NCI-H1105 (cell line): Measurements from ENCODE around the gene TMEM131.

Experiments used
- DNase-seq: peaks from one replicate; lab custom pipeline; 2025; lab: John Stamatoyannopoulos, UW

Gene TMEM131

GRCh38 chr2:97806738-97807618, 188.8 kb downstream of the TMEM131 start:
- peak; percentile 42 for DNase-seq

GRCh38 chr2:97805776-97806175, 190.0 kb downstream of the TMEM131 start:
- no peak for DNase-seq

GRCh38 chr2:97801028-97801427, 194.7 kb downstream of the TMEM131 start:
- DNase-seq, result no peak

GRCh38 chr2:97798416-97798815, 197.3 kb downstream of the TMEM131 start:
- DNase-seq, result no peak

- no peak for DNase-seq
Measured at GRCh38 chr2:97797355-97797754, 198.4 kb downstream of the TMEM131 start.

DNA sequence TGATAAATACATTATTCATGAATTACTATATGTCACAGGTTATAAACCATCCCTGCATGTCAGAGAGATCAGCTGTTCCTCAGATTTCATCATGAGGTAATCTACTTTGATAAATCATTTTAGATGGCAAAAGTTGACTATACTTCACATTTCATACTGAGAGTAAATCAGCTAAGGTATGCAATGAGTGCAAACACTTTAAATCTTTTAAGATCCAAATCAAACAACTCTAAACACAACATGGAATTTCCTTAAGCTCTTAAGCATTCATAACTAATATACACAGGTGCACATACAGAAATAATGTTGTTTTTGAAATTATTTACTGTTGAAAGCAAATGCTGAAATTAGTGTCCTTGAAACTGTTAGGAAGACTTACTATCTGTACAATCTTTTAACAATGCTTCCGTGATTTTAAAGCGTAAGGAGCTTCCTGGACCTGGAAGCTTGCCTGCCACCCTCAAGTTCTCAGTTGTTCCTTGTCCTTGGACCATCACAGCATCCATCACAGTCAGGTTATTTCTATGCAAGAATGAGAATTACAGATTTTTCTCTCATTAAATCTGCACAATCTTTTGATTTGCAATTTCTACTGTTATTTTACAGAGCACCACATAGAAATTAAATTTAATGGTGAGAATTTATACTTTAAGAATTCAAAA, 199.2 kb downstream of the TMEM131 start:
- DNase-seq, result no peak

DNA sequence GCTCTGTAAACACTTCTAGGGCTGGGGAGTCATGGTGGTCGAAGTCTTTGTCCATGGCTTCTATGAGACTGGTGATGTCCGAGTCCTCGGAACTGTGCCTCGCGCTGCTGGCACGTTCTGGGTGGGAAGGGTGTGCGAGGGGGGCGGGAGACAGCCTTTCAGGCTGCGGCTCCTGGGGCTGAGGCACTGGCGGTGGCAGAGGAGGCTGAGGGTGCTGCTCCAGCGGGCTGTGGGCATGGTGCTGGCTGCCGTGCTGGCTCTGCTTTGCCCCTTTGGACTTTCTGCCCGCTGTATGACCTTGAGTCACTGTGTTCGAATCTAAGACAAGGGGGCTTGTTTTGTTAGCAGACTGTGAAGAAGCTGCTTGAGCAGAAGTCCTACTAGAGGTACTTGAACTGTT, 203.3 kb downstream of the TMEM131 start:
- DNase-seq, result no peak

GRCh38 chr2:97788986-97789644, 206.6 kb downstream of the TMEM131 start:
- DNase-seq, result no peak

DNA sequence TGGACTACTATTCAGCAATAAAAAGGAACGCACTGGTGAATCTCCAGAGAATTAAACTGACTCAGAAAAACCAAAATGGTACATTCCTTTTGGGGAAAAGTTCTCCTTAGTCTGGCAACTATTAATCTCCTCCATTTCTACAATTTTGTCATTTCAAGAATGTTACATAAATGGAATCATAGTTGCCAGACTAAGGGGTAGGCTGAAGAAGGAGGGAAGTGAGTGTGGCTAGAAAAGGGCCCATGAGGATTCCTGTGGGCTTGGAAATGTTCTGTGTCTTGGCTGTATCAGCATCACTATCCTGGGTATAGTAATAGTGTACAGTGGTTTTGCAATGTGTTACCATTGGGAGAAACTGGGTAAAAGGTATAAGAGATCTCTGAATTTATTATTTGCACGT, 209.9 kb downstream of the TMEM131 start:
- DNase-seq, result no peak

DNA sequence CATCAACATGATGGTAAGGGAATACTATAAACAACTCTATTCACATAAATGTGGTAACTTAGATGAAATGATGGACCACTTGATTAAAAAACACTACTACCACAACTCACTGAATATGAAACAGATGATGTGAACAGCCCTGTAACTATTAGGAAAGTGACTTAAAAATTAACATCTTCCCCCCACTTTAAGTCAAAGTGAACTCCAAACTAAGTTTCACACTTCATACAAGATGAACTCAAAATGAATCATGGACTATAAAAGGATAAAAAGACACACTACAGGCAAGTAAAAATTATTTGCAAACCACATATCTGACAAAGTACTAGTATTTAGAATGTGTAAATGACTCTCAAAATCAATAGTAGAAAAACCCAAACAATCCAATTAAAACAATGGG, 210.8 kb downstream of the TMEM131 start:
- no peak for DNase-seq

- DNase-seq, result no peak
Measured at GRCh38 chr2:97781981-97782380, 213.8 kb downstream of the TMEM131 start.

GRCh38 chr2:97779141-97779540, 216.6 kb downstream of the TMEM131 start:
- no peak for DNase-seq

DNA sequence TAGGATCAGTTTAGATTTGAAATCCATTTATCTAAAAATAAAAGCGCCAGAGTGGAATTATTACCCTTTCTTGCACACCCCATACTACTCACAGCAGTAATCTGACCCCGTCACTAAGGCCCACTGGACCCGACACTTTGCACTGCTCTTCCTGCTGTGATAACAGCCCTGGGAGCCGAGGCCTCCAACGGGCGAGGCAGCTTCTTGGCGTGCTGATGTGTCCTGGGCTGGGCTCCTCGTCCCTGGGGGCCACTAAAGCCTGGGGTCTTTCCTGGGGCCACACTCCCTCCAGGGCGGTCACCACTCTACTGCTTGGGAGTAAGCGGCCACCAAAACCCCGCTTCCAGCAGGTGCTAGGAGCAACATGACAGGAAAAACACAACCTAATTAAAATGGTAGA, 220.7 kb downstream of the TMEM131 start:
- no peak for DNase-seq

GRCh38 chr2:97774425-97774824, 221.3 kb downstream of the TMEM131 start:
- DNase-seq, result no peak

GRCh38 chr2:97770445-97770844, 225.3 kb downstream of the TMEM131 start:
- no peak for DNase-seq

- DNase-seq, result no peak
Measured at GRCh38 chr2:97769711-97770110, 226.0 kb downstream of the TMEM131 start.

- no peak for DNase-seq
Measured at GRCh38 chr2:97769308-97769707, 226.4 kb downstream of the TMEM131 start.

GRCh38 chr2:97766567-97766966, 229.2 kb downstream of the TMEM131 start:
- DNase-seq, result no peak

GRCh38 chr2:97765933-97766332, 229.8 kb downstream of the TMEM131 start:
- no peak for DNase-seq

- peak; percentile 1 for DNase-seq
Measured at GRCh38 chr2:97764559-97765263, 231.0 kb downstream of the TMEM131 start.

DNA sequence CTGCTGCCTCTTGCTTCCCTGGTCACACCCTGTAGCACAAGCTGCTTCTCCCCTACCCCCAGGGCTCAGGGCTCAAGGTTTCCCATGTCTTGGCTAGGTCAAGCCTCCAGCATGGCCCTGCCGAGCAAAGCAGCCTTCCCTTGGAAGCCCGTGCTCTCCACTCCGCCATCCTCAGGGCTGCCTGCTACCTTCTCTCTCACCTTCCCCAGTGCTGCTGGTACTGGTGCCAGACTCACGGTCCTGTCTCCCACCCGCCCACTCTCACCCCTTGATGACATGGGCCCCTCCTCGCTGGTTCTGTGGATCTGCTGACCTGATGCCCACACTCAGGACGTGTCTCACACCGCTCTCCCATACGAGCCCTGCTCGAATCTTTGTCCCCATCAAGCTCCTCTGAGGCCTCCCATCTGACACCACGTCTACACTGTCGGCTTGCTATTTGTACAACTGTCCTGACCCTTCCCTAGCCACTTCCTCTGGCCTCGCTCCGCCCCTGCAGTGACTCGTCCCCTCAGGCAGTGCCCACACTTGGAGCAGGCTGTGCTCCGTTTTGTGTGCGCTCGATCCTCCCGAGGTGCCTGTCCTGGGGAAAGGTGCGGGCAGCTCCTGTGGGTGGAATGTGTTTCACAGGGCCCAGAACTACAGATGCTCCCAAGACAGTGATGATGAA, 232.4 kb downstream of the TMEM131 start:
- no peak for DNase-seq

GRCh38 chr2:97761192-97761591, 234.6 kb downstream of the TMEM131 start:
- no peak for DNase-seq
